ENCODE data around the gene KRT80.

GRCh38 chr12:52156757-52157565 lies 34.9 kb downstream of the KRT80 start:
- TF ChIP-seq POLR2A (IDR thresholded peaks at IDR 0.05; ENCODE audit: low read length) (no peak), GATA1 (IDR thresholded peaks at IDR 0.05; ENCODE audit: low read depth, low read length) (no peak)

Data from erythroblast (primary cell).